Mammary epithelial cell (primary cell): ENCODE measurements around the gene KIR3DL2.

Source experiments
- EZH2 ChIP-seq: IDR thresholded peaks from 2 replicates; pipeline ENCODE4 v1.6.1; 2012; ENCODE audit warnings: low read length, inconsistent platforms, borderline replicate concordance
- TF ChIP-seq, protein P1 (sequence below), 2 donors: IDR thresholded peaks in 1 of 2; conservative IDR thresholded peaks in 1 of 2; 2 replicates each; pipeline ENCODE4 v1.5.1; 2011 to 2012; ENCODE audit warnings: inconsistent platforms in 2 of 2, low read length in 2 of 2, mild to moderate bottlenecking in 2 of 2, control low read depth in 1 of 2, low read depth in 1 of 2; ENCODE audit not compliant: insufficient read depth in 1 of 2; ENCODE audit errors: extremely low read depth in 1 of 2

DNA sequence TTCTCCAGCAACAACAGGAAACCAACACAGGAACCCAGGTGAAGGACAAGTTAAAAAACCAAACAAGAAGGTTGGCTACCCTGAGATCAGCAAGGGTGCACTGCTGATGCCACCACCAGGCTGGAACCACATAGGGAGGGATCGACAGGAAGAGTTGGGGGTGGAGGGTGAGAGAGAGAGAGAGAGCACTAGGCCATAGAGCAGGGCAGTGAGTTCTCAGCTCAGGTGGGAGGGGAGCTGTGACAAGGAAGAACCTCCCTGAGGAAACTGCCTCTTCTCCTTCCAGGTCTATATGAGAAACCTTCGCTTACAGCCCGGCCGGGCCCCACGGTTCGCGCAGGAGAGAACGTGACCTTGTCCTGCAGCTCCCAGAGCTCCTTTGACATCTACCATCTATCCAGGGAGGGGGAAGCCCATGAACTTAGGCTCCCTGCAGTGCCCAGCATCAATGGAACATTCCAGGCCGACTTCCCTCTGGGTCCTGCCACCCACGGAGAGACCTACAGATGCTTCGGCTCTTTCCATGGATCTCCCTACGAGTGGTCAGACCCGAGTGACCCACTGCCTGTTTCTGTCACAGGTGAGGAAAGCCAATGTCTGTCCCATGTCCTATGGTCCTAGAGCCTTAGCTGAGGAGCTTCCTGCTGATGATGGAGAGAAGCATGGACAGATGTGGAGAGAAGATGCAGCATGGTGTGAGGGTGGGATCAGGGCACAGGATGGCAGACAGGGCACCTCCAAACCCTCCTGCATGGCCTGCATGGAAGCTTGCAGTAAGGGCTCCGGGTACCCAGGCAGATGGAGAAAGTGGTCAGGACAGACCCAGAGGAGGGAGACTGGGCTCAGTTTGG is 44.4 kb upstream of the KIR3DL2 start:
- TF ChIP-seq, protein P1, sequence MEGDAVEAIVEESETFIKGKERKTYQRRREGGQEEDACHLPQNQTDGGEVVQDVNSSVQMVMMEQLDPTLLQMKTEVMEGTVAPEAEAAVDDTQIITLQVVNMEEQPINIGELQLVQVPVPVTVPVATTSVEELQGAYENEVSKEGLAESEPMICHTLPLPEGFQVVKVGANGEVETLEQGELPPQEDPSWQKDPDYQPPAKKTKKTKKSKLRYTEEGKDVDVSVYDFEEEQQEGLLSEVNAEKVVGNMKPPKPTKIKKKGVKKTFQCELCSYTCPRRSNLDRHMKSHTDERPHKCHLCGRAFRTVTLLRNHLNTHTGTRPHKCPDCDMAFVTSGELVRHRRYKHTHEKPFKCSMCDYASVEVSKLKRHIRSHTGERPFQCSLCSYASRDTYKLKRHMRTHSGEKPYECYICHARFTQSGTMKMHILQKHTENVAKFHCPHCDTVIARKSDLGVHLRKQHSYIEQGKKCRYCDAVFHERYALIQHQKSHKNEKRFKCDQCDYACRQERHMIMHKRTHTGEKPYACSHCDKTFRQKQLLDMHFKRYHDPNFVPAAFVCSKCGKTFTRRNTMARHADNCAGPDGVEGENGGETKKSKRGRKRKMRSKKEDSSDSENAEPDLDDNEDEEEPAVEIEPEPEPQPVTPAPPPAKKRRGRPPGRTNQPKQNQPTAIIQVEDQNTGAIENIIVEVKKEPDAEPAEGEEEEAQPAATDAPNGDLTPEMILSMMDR (conservative IDR thresholded peaks at IDR 0.05 in 1 of 2, IDR thresholded peaks at IDR 0.05 in 1 of 2; ENCODE audit: extremely low read depth in 1 of 2, insufficient read depth in 1 of 2, low read depth in 1 of 2, low read length in 2 of 2) = no peak
- TF ChIP-seq EZH2 = no peak
